Measurements from ENCODE around the gene EFHC1.
A peak's percentile ranks its signal among the peaks of the same experiment; 100 is the strongest.

EFHC1 gene

GRCh38 chr6:52527436-52527835 lies 107.3 kb downstream of the EFHC1 start:
- Mint-ChIP-seq H3K4me1 (peaks cover 26% of the 10 kb centered on the region), H3K9me3 (no peaks in the 10 kb centered on the region)
- TF ChIP-seq, protein P1, sequence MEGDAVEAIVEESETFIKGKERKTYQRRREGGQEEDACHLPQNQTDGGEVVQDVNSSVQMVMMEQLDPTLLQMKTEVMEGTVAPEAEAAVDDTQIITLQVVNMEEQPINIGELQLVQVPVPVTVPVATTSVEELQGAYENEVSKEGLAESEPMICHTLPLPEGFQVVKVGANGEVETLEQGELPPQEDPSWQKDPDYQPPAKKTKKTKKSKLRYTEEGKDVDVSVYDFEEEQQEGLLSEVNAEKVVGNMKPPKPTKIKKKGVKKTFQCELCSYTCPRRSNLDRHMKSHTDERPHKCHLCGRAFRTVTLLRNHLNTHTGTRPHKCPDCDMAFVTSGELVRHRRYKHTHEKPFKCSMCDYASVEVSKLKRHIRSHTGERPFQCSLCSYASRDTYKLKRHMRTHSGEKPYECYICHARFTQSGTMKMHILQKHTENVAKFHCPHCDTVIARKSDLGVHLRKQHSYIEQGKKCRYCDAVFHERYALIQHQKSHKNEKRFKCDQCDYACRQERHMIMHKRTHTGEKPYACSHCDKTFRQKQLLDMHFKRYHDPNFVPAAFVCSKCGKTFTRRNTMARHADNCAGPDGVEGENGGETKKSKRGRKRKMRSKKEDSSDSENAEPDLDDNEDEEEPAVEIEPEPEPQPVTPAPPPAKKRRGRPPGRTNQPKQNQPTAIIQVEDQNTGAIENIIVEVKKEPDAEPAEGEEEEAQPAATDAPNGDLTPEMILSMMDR (IDR thresholded peaks at IDR 0.05; ENCODE audit: unreplicated experiment in 3 of 3): no peak

DNA sequence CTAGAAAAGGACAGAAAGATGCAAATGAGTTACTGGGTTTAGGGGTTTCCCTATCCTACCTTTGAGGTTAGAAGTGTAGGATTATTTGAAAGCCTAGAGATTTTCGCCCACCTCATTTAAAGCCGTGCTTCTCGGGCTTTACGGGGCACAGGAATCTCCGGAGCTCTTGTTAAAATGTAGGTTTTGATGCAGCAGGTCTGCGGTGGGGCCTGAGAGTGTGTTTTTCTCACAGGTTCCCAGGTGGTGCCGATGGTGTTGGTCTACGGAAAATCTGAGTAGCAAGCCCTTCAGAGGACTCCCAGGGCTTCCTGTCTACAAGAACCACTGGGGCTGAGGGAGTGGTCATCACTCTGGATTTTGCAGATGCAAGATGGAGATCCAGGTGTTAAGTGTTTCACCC lies 109.2 kb downstream of the EFHC1 start:
- TF ChIP-seq, protein P1 (IDR thresholded peaks at IDR 0.05; ENCODE audit: unreplicated experiment in 3 of 3): no peak
- Mint-ChIP-seq H3K27me3 (ENCODE audit: low read depth) (no peaks in the 10 kb centered on the region), H3K27ac (no peak overlapping the region), H3K4me1 (peaks cover 10% of the 10 kb centered on the region), H3K36me3 (ENCODE audit: low read depth) (peaks cover 14% of the 10 kb centered on the region), H3K4me3 (no peak overlapping the region), H3K9me3 (no peaks in the 10 kb centered on the region)

More at GRCh38 chr6:52527436-52527835, 107.3 kb downstream of the EFHC1 start:
- H3K27me3 Mint-ChIP-seq (ENCODE audit: low read depth): no peaks in the 10 kb centered on the region
- no peak overlapping the region for H3K27ac Mint-ChIP-seq
- H3K36me3 Mint-ChIP-seq (ENCODE audit: low read depth): peaks cover 4% of the 10 kb centered on the region
- no peak overlapping the region for H3K4me3 Mint-ChIP-seq

DNA sequence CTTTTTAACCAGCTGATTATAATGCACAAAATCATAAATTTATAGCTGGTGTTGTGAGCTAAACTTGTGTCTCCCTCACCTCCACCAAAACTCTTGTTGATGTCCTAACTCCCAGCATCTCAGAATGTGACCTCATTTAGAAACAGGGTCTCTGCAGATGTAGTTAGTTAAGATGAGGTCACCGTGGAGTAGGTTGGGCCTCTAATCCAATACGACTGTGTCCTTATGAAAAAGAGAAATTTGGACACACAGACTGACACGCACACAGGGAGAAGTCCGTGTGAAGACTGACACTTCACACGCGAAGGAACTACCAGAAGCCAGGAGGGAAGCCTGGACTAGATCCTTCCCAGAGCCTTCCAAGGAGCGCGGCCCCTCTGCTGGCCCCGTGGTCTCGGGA lies 110.2 kb downstream of the EFHC1 start:
- Mint-ChIP-seq H3K4me3 (no peak overlapping the region), H3K36me3 (ENCODE audit: low read depth) (peaks cover 23% of the 10 kb centered on the region), H3K27ac (no peak overlapping the region), H3K4me1 (peaks cover 6% of the 10 kb centered on the region), H3K27me3 (ENCODE audit: low read depth) (no peaks in the 10 kb centered on the region), H3K9me3 (no peaks in the 10 kb centered on the region)
- TF ChIP-seq, protein P1 (IDR thresholded peaks at IDR 0.05; ENCODE audit: unreplicated experiment in 3 of 3): no peak

GRCh38 chr6:52531396-52531795 lies 111.3 kb downstream of the EFHC1 start:
- no peak overlapping the region for H3K4me3 Mint-ChIP-seq
- H3K9me3 Mint-ChIP-seq: no peaks in the 10 kb centered on the region
- TF ChIP-seq, protein P1 (IDR thresholded peaks at IDR 0.05; ENCODE audit: unreplicated experiment in 3 of 3): no peak
- H3K36me3 Mint-ChIP-seq (ENCODE audit: low read depth): peaks cover 23% of the 10 kb centered on the region
- H3K27me3 Mint-ChIP-seq (ENCODE audit: low read depth): no peaks in the 10 kb centered on the region
- H3K4me1 Mint-ChIP-seq: peaks cover 6% of the 10 kb centered on the region
- H3K27ac Mint-ChIP-seq: peak overlapping the region in 1 of 3 experiments; percentile 13

DNA sequence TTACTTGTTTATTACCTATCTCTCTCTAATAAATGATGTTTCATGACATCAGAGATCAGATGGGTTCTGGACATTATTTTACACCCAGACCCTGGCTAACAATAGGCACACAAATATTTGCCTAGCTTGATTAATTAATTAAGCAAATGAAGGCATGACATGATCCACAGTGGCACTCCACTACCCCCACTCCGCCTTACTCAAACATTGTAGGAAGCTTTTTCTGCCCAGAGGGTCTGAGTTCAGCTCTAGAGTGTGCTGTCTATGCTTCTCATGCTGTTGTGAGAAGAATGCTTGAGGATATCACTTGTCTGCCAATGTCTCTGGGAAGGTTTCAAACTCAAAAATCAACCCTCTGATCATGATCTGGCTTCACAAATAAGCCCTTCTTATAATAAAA lies 111.7 kb downstream of the EFHC1 start:
- TF ChIP-seq, protein P1 (IDR thresholded peaks at IDR 0.05; ENCODE audit: unreplicated experiment in 3 of 3): no peak
- peaks cover 6% of the 10 kb centered on the region for H3K4me1 Mint-ChIP-seq
- no peaks in the 10 kb centered on the region for H3K27me3 Mint-ChIP-seq (ENCODE audit: low read depth)
- H3K27ac Mint-ChIP-seq: peak overlapping the region in 1 of 3 experiments; percentile 13
- peaks cover 23% of the 10 kb centered on the region for H3K36me3 Mint-ChIP-seq (ENCODE audit: low read depth)
- no peaks in the 10 kb centered on the region for H3K9me3 Mint-ChIP-seq
- H3K4me3 Mint-ChIP-seq: no peak overlapping the region

- Mint-ChIP-seq H3K36me3 (ENCODE audit: low read depth) (peaks cover 25% of the 10 kb centered on the region), H3K4me1 (peaks cover 10% of the 10 kb centered on the region), H3K27ac (no peak overlapping the region), H3K27me3 (ENCODE audit: low read depth) (no peaks in the 10 kb centered on the region), H3K9me3 (no peaks in the 10 kb centered on the region), H3K4me3 (no peak overlapping the region)
- TF ChIP-seq, protein P1 (IDR thresholded peaks at IDR 0.05; ENCODE audit: unreplicated experiment in 3 of 3): no peak
Measured at GRCh38 chr6:52532457-52532856, 112.3 kb downstream of the EFHC1 start.
